Thyroid gland (tissue), 4 donors: Measurements from ENCODE around the gene TMEM219. TPM values are rescaled to one million over a fixed set of nuclear protein-coding genes. Genes with fewer than 3 reads are reported as not detected.
"Not testable (repeated sequence)": the region's sequence is repeated elsewhere in the genome, so short reads cannot be mapped to it uniquely, and the experiment has no call there.

Source experiments
- DNase-seq, 2 donors: peaks; one replicate each; pipeline ENCODE4 v3.0.0-alpha.2; 2019
- H3K27ac ChIP-seq, 3 donors: fragments of 200-600 bp; sonication (generic); 1 replicate in 2 of 3; 2 replicates in 1 of 3; pipeline ENCODE4 v1.5.1; 2016 to 2019; ENCODE audit warnings: mild to moderate bottlenecking in 1 of 3, moderate library complexity in 1 of 3
- H3K27me3 ChIP-seq: fragments of 200-600 bp; sonication (generic); one replicate; pipeline ENCODE4 v1.5.1; 2019
- H3K36me3 ChIP-seq, 2 donors: fragments of 200-600 bp; sonication (generic); one replicate each; pipeline ENCODE4 v1.5.1; 2016 to 2019
- H3K4me1 ChIP-seq, 2 donors: fragments of 200-600 bp; sonication (generic); one replicate each; pipeline ENCODE4 v1.5.1; 2017 to 2019
- H3K4me3 ChIP-seq, 3 donors: fragments of 200-600 bp; sonication (generic); replicated peaks in 1 of 3; 1 replicate in 2 of 3; 2 replicates in 1 of 3; pipeline ENCODE4 v1.5.1; 2016; ENCODE audit warnings: mild to moderate bottlenecking in 1 of 3
- H3K9me3 ChIP-seq: fragments of 200-600 bp; sonication (generic); one replicate; pipeline ENCODE4 v1.5.1; 2017
- POLR2A ChIP-seq, 2 donors: fragments of 450-650 bp; IDR thresholded peaks; one replicate each; pipeline ENCODE4 v1.6.1; 2017; ENCODE audit warnings: antibody characterized with exemption in 2 of 2, mild to moderate bottlenecking in 2 of 2, moderate library complexity in 1 of 2
- whole genome bisulfite sequencing, 2 donors: methylation state at CpG; one replicate each; pipeline ENCODE4 v1.1.5; 2017; 5-methylcytosine and 5-hydroxymethylcytosine counted together
- intact Hi-C: fragments of 100-400 bp; cut with DNase I; formaldehyde crosslinking; loops from one replicate; pipeline ENCODE4 v1.15.1; 2023
- total RNA-seq, 4 donors: library from RNA; depleted of rRNA; stranded (reverse); fragments of >200 nt; gene quantifications; one replicate each; pipeline ENCODE4 v1.2.3, GENCODE V29; 2016
- TF ChIP-seq, protein P1 (sequence below), 6 experiments: fragments of 200-600 bp in 3 of 6; fragments of 450-650 bp in 3 of 6; sonication (generic) in 3 of 6; IDR thresholded peaks; one replicate each; pipeline ENCODE4 v1.5.1; 2016 to 2019; ENCODE audit warnings: antibody characterized with exemption in 6 of 6, mild to moderate bottlenecking in 2 of 6, inconsistent platforms in 1 of 6, moderate library complexity in 1 of 6

The TMEM219 gene
- total RNA-seq, 4 donors from 2014 or later: 93.2 to 140 (median 135) TPM

DNA sequence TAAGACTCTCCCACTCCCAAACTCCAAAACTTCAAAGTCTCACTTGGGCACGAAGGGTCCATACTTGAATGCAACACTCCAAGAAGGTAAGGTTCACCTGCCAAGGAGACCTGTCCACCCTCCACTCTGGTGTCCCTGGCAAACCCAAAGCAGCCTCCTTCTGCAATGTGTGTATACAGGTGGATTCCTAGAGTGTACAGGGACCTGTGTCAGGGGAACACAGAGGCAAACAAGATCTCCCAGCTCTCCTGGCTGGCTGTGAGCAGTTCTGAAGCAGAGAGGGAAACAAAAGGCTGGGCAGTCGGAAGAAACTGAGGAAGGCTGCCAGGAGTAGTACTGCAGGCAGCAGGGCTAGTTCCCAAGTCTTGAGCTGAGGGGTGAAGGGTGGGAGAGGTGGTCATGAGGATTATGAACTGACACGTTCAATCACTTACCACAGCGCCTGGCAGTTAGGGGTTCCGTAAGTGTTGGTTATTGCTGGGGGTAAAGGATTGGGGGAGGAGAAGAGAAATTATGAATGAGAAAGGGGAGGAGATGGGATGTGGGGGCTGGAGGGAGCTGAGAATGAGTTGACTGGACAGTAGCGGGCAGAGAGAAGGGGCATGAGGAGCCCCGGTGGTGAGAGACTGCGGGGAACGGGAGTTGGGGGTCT lies 36.6 kb upstream of the TMEM219 start:
- Histone ChIP-seq H3K4me1 (peaks cover 8 to 15% of the 10 kb centered on the region in 2 donors), H3K4me3 (peak overlapping the region; percentile 38 to 93 (median 71)), H3K27me3 (no peaks in the 10 kb centered on the region), H3K9me3 (no peaks in the 10 kb centered on the region), H3K36me3 (peaks cover 3 to 21% of the 10 kb centered on the region in 2 donors), H3K27ac (no peak overlapping the region)
- no peak for DNase-seq
- 4 to 8% methylated on average over 9 of the region's 9 CpGs for WGBS, 2 donors
- intact Hi-C loops: loop anchor here (10.0 kb wide), 1 partner anchor 110 kb away; the partner anchor contains the start of genes PAGR1 and PRRT2
- TF ChIP-seq, protein P1, sequence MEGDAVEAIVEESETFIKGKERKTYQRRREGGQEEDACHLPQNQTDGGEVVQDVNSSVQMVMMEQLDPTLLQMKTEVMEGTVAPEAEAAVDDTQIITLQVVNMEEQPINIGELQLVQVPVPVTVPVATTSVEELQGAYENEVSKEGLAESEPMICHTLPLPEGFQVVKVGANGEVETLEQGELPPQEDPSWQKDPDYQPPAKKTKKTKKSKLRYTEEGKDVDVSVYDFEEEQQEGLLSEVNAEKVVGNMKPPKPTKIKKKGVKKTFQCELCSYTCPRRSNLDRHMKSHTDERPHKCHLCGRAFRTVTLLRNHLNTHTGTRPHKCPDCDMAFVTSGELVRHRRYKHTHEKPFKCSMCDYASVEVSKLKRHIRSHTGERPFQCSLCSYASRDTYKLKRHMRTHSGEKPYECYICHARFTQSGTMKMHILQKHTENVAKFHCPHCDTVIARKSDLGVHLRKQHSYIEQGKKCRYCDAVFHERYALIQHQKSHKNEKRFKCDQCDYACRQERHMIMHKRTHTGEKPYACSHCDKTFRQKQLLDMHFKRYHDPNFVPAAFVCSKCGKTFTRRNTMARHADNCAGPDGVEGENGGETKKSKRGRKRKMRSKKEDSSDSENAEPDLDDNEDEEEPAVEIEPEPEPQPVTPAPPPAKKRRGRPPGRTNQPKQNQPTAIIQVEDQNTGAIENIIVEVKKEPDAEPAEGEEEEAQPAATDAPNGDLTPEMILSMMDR (IDR thresholded peaks at IDR 0.05): no peak
- TF ChIP-seq POLR2A (IDR thresholded peaks at IDR 0.05): no peak

DNA sequence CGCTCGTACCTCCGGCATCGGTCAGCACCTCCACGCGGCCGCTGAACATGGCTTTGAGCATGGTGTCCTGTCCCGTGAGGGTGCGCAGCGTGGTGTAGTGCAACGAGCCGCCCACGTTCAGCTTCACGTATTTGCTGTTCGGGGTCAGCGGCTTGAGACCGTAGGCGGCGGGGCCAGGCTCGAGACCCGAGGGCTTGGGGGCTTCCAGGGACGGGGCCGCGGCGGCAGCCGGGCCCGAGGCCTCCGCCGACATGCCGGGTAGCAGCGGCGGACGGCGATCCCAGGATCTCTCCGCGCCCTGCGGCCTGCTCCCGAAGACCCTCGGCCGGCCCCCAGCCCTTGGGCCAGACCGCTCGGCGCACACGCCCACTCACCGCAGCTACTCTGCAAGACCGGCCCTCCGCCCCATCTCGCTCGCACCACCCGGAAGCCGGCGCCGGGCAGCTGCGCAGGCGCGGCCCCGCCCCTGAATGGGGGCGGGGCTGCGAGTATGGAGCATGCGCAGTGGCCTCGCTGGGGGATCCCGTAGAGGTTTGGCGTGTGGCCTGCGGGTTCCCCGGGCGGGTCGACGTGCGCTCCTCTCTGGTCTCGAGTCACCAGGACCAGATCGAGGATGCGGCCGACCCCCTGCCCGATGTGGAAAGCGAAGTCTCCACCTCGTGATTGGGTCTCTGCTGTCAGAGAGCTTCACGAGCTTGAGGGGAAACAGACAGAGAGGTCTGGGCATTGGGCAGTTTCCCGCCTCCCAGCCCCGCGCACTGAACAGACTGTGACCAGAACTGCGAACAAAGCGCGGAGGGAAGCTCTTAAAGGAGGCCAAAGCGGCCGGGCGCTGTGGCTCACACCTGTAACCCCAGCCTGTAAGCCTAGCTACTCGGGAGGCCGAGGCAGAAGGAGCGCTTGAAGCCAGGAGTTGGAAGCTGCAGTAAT lies 35.8 kb upstream of the TMEM219 start, which contains the start of gene KCTD13:
Gene KCTD13, minus strand, starts transcription at position 446 of the 930 bp plus-strand sequence. Its CDS starts 193 bp downstream, at position 253.
- Histone ChIP-seq H3K4me1 (peaks cover 8 to 15% of the 10 kb centered on the region in 2 donors), H3K36me3 (peaks cover 3 to 14% of the 10 kb centered on the region in 2 donors), H3K9me3 (no peaks in the 10 kb centered on the region), H3K27ac (peak within 1 kb of the TSS; percentile 76 to 83 (median 80)), H3K4me3 (peak within 1 kb of the TSS; percentile 38 to 93 (median 71)), H3K27me3 (no peaks in the 10 kb centered on the region)
- peak in 1 of 2 donors; percentile 86 for TF ChIP-seq POLR2A (IDR thresholded peaks at IDR 0.05)
- TF ChIP-seq, protein P1 (IDR thresholded peaks at IDR 0.05): no peak
- WGBS, 2 donors: 1% methylated on average over 33 to 49 of the region's 89 CpGs
- peak; percentile 79 to 80 for DNase-seq
- intact Hi-C loops: loop anchor here (10.0 kb wide), 1 partner anchor 111 kb away; the partner anchor contains the start of genes PAGR1 and PRRT2

DNA sequence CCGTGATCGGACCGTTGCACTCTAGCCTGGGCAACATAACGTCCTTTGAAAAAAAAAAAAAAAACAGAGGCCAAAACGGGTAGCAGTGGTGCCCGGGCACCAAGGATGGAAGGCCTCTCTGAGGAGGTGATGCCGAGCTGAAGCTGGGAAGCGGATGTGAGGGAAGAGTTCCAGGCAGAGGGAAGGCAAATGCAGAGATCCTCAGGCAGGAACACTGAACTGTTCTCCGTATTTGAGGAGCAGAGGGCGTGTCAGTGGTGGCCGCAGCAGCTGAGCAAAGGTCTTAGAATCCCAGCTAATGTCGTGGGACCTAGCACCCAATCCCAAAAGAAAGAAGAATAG lies 35.2 kb upstream of the TMEM219 start:
- peaks cover 3 to 9% of the 10 kb centered on the region in 2 donors for H3K36me3 ChIP-seq
- intact Hi-C loops: loop anchor here (10.0 kb wide), 1 partner anchor 112 kb away; the partner anchor contains the start of genes PAGR1 and PRRT2

DNA sequence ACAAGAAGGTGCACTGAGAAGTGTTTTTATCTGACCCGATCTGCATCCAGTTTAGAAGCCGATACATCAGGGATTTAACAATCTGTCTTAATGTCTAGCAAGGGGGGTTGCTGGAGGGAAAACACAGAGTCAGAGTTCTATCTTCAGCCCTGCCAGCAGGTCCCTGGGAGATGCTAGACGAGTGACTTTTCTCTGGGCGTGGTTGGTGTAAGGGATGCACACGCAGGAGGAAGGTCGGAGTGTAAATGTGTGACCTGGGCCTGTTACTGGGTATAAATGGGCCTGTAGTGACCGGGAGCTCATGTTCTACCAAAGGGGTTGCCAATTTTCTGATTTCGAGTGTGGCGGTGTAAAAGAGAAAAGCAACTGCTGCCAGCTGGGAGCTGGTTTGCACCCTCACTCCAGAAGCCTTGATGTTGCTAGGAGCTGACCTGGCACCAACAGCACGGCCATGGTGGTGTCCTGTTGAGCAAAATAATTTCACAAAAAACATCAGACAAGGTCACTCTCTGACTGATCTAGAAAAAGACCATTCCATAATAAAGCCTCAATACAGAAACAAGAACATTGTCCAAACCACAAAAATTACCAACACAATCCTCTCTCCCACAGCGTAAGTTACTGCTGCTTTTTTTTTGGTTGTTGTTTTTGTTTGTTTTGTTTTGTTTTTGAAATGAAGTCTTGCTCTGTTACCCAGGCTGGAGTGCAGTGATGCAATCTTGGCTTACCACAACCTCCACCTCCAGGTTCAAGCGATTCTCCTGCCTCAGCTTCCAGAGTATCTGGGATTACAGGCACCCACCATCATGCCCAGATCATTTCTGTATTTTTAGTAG lies 34.6 kb upstream of the TMEM219 start:
- Histone ChIP-seq H3K36me3 (peaks cover 3 to 5% of the 10 kb centered on the region in 2 donors), H3K27ac (no peak overlapping the region), H3K4me3 (peak overlapping the region in 1 of 3 donors; percentile 93), H3K4me1 (peaks cover 8 to 15% of the 10 kb centered on the region in 2 donors), H3K9me3 (no peaks in the 10 kb centered on the region), H3K27me3 (no peaks in the 10 kb centered on the region)
- 73 to 78% methylated on average over 12 of the region's 12 CpGs for WGBS, 2 donors
- no peak for DNase-seq
- intact Hi-C loops: loop anchor here (10.0 kb wide), 1 partner anchor 112 kb away; the partner anchor contains the start of genes PAGR1 and PRRT2
- no peak for TF ChIP-seq POLR2A (IDR thresholded peaks at IDR 0.05)

More for the DNA sequence above, 35.2 kb upstream of the TMEM219 start:
- Histone ChIP-seq H3K27ac (peak overlapping the region; percentile 76 to 83 (median 80)), H3K27me3 (no peaks in the 10 kb centered on the region), H3K4me1 (peaks cover 8 to 15% of the 10 kb centered on the region in 2 donors), H3K9me3 (no peaks in the 10 kb centered on the region), H3K4me3 (peak overlapping the region in 2 of 3 donors; percentile 71 to 93)
- 5% methylated on average over 12 of the region's 12 CpGs for WGBS, 2 donors
- no peak for DNase-seq
- TF ChIP-seq, protein P1 (IDR thresholded peaks at IDR 0.05): no peak
- no peak for TF ChIP-seq POLR2A (IDR thresholded peaks at IDR 0.05)

DNA sequence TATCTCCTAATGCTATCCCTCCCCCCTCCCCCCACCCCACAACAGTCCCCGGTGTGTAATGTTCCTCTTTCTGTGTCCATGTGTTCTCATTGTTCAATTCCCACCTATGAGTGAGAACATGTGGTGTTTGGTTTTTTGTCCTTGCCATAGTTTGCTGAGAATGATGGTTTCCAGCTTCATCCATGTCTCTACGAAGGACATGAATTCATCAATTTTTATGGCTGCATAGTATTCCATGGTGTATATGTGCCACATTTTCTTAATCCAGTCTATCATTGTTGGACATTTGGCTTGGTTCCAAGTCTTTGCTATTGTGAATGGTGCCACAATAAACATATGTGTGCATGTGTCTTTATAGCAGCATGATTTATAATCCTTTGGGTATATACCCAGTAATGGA lies 30.1 kb upstream of the TMEM219 start:
- H3K4me3 ChIP-seq, H3K4me1 ChIP-seq, H3K36me3 ChIP-seq, H3K9me3 ChIP-seq, H3K27me3 ChIP-seq, H3K27ac ChIP-seq, DNase-seq, intact Hi-C loops: not testable (repeated sequence)
- WGBS, 2 donors: 100% methylated on average over 2 of the region's 2 CpGs
